GM04504 (cell line): Measurements from ENCODE around the gene CTSZ.
"Not testable (repeated sequence)": the region's sequence is repeated elsewhere in the genome, so short reads cannot be mapped to it uniquely, and the experiment has no call there.

Experiments
- DNase-seq: peaks from one replicate; pipeline ENCODE4 v3.0.0-alpha.2; 2012; ENCODE audit warnings: low read depth

CTSZ gene

GRCh38 chr20:59006864-59007664 is at the start of gene CTSZ:
TSS of gene CTSZ (minus strand) at chr20:59007254. CDS start at chr20:59007128, 126 bp downstream.
- DNase-seq = no peak

- no peak for DNase-seq
These were observed 48.2 kb upstream of the CTSZ start for GRCh38 chr20:59055302-59055701.

GRCh38 chr20:59051666-59052185 is 44.7 kb upstream of the CTSZ start:
- no peak for DNase-seq

GRCh38 chr20:59050437-59050836 is 43.4 kb upstream of the CTSZ start:
- no peak for DNase-seq

- no peak for DNase-seq
These were observed 41.6 kb upstream of the CTSZ start for GRCh38 chr20:59048681-59049030.

- no peak for DNase-seq
These were observed 41.1 kb upstream of the CTSZ start for GRCh38 chr20:59047938-59048680.

- no peak for DNase-seq
These were observed 39.8 kb upstream of the CTSZ start for GRCh38 chr20:59046862-59047261.

- DNase-seq = no peak
These were observed 37.7 kb upstream of the CTSZ start for GRCh38 chr20:59044796-59045195.

- DNase-seq = no peak
These were observed 37.2 kb upstream of the CTSZ start for GRCh38 chr20:59044295-59044694.

- no peak for DNase-seq
These were observed 36.6 kb upstream of the CTSZ start for GRCh38 chr20:59043698-59044097.

GRCh38 chr20:59042796-59043631 is 36.0 kb upstream of the CTSZ start:
- peak; percentile 85 for DNase-seq

GRCh38 chr20:59042151-59042795 is 35.2 kb upstream of the CTSZ start, which contains the start of gene PRELID3B:
TSS of gene PRELID3B (minus strand) at chr20:59042786. CDS start at chr20:59042730, 56 bp downstream.
- no peak for DNase-seq

- not testable (repeated sequence) for DNase-seq
These were observed 34.4 kb upstream of the CTSZ start for GRCh38 chr20:59041487-59041886.

GRCh38 chr20:59040667-59041066 is 33.6 kb upstream of the CTSZ start:
- DNase-seq = no peak

GRCh38 chr20:59039233-59039632 is 32.2 kb upstream of the CTSZ start:
- no peak for DNase-seq

GRCh38 chr20:59037386-59037785 is 30.3 kb upstream of the CTSZ start:
- no peak for DNase-seq

- no peak for DNase-seq
These were observed 28.3 kb upstream of the CTSZ start for GRCh38 chr20:59035381-59035780.

- no peak for DNase-seq
These were observed 26.6 kb upstream of the CTSZ start for GRCh38 chr20:59033616-59034165.

GRCh38 chr20:59033093-59033492 is 26.0 kb upstream of the CTSZ start:
- no peak for DNase-seq

- no peak for DNase-seq
These were observed 25.6 kb upstream of the CTSZ start for GRCh38 chr20:59032713-59033059.

- peak; percentile 85 for DNase-seq
These were observed 25.1 kb upstream of the CTSZ start, which contains the start of gene ATP5F1E for GRCh38 chr20:59032023-59032712. TSS of gene ATP5F1E (minus strand) at chr20:59032335. CDS start at chr20:59032251, 84 bp downstream.
